DOHH2 (cell line): ENCODE results near the gene EXOSC10.
"Not testable (repeated sequence)": the region's sequence is repeated elsewhere in the genome, so short reads cannot be mapped to it uniquely, and the experiment has no call there.

ENCODE experiments used
- H3F3A ChIP-seq: fragments of 200-600 bp; sonication (generic), shearing (Covaris generic); 2 replicates; pipeline ENCODE4 v1.6.0; 2016; ENCODE audit warnings: antibody characterized with exemption, mild to moderate bottlenecking; ENCODE audit not compliant: control insufficient read depth, insufficient read depth
- H3K27ac ChIP-seq: fragments of 200-600 bp; sonication (generic); 2 replicates; pipeline ENCODE4 v1.5.1; 2014; ENCODE audit warnings: low read depth, mild to moderate bottlenecking, low read length, moderate library complexity
- H3K27me3 ChIP-seq: fragments of 200-600 bp; sonication (generic); 2 replicates; pipeline ENCODE4 v1.6.1; 2014; ENCODE audit warnings: mild to moderate bottlenecking, low read length, mixed read lengths; ENCODE audit not compliant: control insufficient read depth
- H3K36me3 ChIP-seq: fragments of 200-600 bp; sonication (generic); 2 replicates; pipeline ENCODE4 v1.6.1; 2014; ENCODE audit warnings: mild to moderate bottlenecking, low read length, moderate library complexity, mixed read lengths; ENCODE audit not compliant: control insufficient read depth
- H3K4me1 ChIP-seq: fragments of 200-600 bp; sonication (generic); 2 replicates; pipeline ENCODE4 v1.6.1; 2014; ENCODE audit warnings: mild to moderate bottlenecking, low read length, mixed read lengths; ENCODE audit not compliant: control insufficient read depth
- H3K4me2 ChIP-seq: fragments of 200-600 bp; sonication (generic); 2 replicates; pipeline ENCODE4 v1.6.0; 2014; ENCODE audit warnings: mild to moderate bottlenecking, low read length, moderate library complexity
- H3K4me3 ChIP-seq: fragments of 200-600 bp; sonication (generic); 2 replicates; pipeline ENCODE4 v1.5.1; 2014; ENCODE audit warnings: mild to moderate bottlenecking, low read length, mixed read lengths
- H3K79me2 ChIP-seq: fragments of 200-600 bp; sonication (generic); 2 replicates; pipeline ENCODE4 v1.6.1; 2014; ENCODE audit warnings: mild to moderate bottlenecking, low read length, mixed read lengths; ENCODE audit not compliant: control insufficient read depth
- H3K9me2 ChIP-seq: fragments of 200-600 bp; sonication (generic); replicated peaks from 2 replicates; pipeline ENCODE4 v1.6.1; 2014; ENCODE audit warnings: mild to moderate bottlenecking, low read length, mixed read lengths; ENCODE audit not compliant: control insufficient read depth
- H3K9me3 ChIP-seq: fragments of 200-600 bp; sonication (generic); 2 replicates; pipeline ENCODE4 v1.6.1; 2014; ENCODE audit warnings: antibody characterized with exemption, low read length, mixed read lengths; ENCODE audit not compliant: control insufficient read depth, insufficient read depth
- H4K20me1 ChIP-seq: fragments of 200-600 bp; sonication (generic); 2 replicates; pipeline ENCODE4 v1.6.0; 2014; ENCODE audit warnings: low read depth, mild to moderate bottlenecking, antibody characterized with exemption, low read length, moderate library complexity; ENCODE audit not compliant: control insufficient read depth, insufficient read depth
- CTCF ChIP-seq: fragments of 200-600 bp; sonication (generic); IDR thresholded peaks from one replicate; pipeline ENCODE4 v1.5.1; 2014; ENCODE audit warnings: antibody characterized with exemption, mild to moderate bottlenecking, low read depth, low read length; ENCODE audit not compliant: poor library complexity, severe bottlenecking
- EZH2phosphoT487 ChIP-seq: fragments of 200-600 bp; sonication (generic); IDR thresholded peaks from 2 replicates; pipeline ENCODE4 v1.6.1; 2017; ENCODE audit warnings: borderline replicate concordance, mild to moderate bottlenecking, antibody characterized with exemption, low read length, moderate library complexity, mixed read lengths

EXOSC10 gene

GRCh38 chr1:11105586-11105985 lies 5.9 kb upstream of the EXOSC10 start:
- Histone ChIP-seq H3K27ac (no peak overlapping the region), H3K79me2 (no peaks in the 10 kb centered on the region), H3K4me1 (no peaks in the 10 kb centered on the region), H3K27me3 (no peaks in the 10 kb centered on the region), H3K9me3 (no peaks in the 10 kb centered on the region), H3K4me2 (no peak overlapping the region), H3K9me2 (no peaks in the 10 kb centered on the region), H3K36me3 (peaks cover 31% of the 10 kb centered on the region), H3F3A (peaks cover 6% of the 10 kb centered on the region), H3K4me3 (no peak overlapping the region), H4K20me1 (no peaks in the 10 kb centered on the region)
- TF ChIP-seq EZH2phosphoT487 = no peak
- no peak for TF ChIP-seq CTCF

- no peaks in the 10 kb centered on the region for H3K27me3 ChIP-seq
- H3K9me2 ChIP-seq = no peaks in the 10 kb centered on the region
- H3K27ac ChIP-seq = no peak overlapping the region
- TF ChIP-seq CTCF = no peak
- H3K4me3 ChIP-seq = no peak overlapping the region
- peaks cover 30% of the 10 kb centered on the region for H3K79me2 ChIP-seq
- H3K9me3 ChIP-seq = no peaks in the 10 kb centered on the region
- H3K4me2 ChIP-seq = no peak overlapping the region
- no peaks in the 10 kb centered on the region for H4K20me1 ChIP-seq
- H3K4me1 ChIP-seq = peaks cover 16% of the 10 kb centered on the region
- peaks cover 6% of the 10 kb centered on the region for H3F3A ChIP-seq
- peaks cover 22% of the 10 kb centered on the region for H3K36me3 ChIP-seq
Observed at GRCh38 chr1:11101347-11101746, 1.7 kb upstream of the EXOSC10 start.

GRCh38 chr1:11100806-11101205 lies 1.1 kb upstream of the EXOSC10 start:
- H3F3A ChIP-seq, H3K9me3 ChIP-seq, H3K4me3 ChIP-seq, H3K27me3 ChIP-seq, H3K4me2 ChIP-seq, H4K20me1 ChIP-seq, H3K9me2 ChIP-seq, H3K27ac ChIP-seq: not testable (repeated sequence)
- peaks cover 30% of the 10 kb centered on the region for H3K79me2 ChIP-seq
- H3K36me3 ChIP-seq = peaks cover 25% of the 10 kb centered on the region
- peaks cover 16% of the 10 kb centered on the region for H3K4me1 ChIP-seq

- no peak overlapping the region for H3K27ac ChIP-seq
- H3F3A ChIP-seq = peaks cover 6% of the 10 kb centered on the region
- peaks cover 30% of the 10 kb centered on the region for H3K79me2 ChIP-seq
- H3K9me2 ChIP-seq = no peaks in the 10 kb centered on the region
- peaks cover 16% of the 10 kb centered on the region for H3K4me1 ChIP-seq
- H3K27me3 ChIP-seq = no peaks in the 10 kb centered on the region
- H3K4me2 ChIP-seq = peak overlapping the region; percentile 71
- H3K4me3 ChIP-seq = peak overlapping the region; percentile 95
- H4K20me1 ChIP-seq = no peaks in the 10 kb centered on the region
- H3K36me3 ChIP-seq = peaks cover 28% of the 10 kb centered on the region
- TF ChIP-seq EZH2phosphoT487 (no peak), CTCF (no peak)
- H3K9me3 ChIP-seq = no peaks in the 10 kb centered on the region
Observed at GRCh38 chr1:11100149-11100493, 452 bp upstream of the EXOSC10 start.
